Measurements from ENCODE around the gene FBXO48. TPM values are rescaled to one million over a fixed set of nuclear protein-coding genes. Genes with fewer than 3 reads are reported as not detected.

The FBXO48 gene
- total and polyA plus RNA-seq, 2 experiments from 2014 or later = 1.1 to 1.3 TPM

GRCh38 chr2:68512966-68513365 is 45.9 kb upstream of the FBXO48 start:
- Mint-ChIP-seq H3K4me3 (no peak overlapping the region), H3K4me1 (no peaks in the 10 kb centered on the region), H3K9me3 (no peaks in the 10 kb centered on the region), H3K36me3 (ENCODE audit: low read depth) (peaks cover 7% of the 10 kb centered on the region; the same call in 1 of the 3 replicates), H3K27me3 (ENCODE audit: insufficient read depth, low read depth, poor library complexity) (no peaks in the 10 kb centered on the region), H3K27ac (no peak overlapping the region)
- Histone ChIP-seq H3K79me2 (replicated peaks; ENCODE audit: insufficient read depth) (no peaks in the 10 kb centered on the region), H3F3A (replicated peaks; ENCODE audit: low read depth) (no peaks in the 10 kb centered on the region), H3K36me3 (ENCODE audit: insufficient read depth) (no peaks in the 10 kb centered on the region), H3K4me3 (no peak overlapping the region), H2AFZ (no peak overlapping the region), H3K9me2 (ENCODE audit: insufficient read depth) (no peaks in the 10 kb centered on the region), H3K4me1 (ENCODE audit: insufficient read depth) (no peaks in the 10 kb centered on the region), H4K20me1 (replicated peaks; ENCODE audit: insufficient read depth) (no peaks in the 10 kb centered on the region), H3K27me3 (ENCODE audit: insufficient read depth) (no peaks in the 10 kb centered on the region), H3K4me2 (no peak overlapping the region), H3K27ac (ENCODE audit: low read depth) (no peak overlapping the region)
- DNase-seq (ENCODE audit: low spot score) = no peak
- ATAC-seq = no peak
- TF ChIP-seq ZNF114 (CRISPR knock-in tag; IDR thresholded peaks at IDR 0.05) = no peak
- no peak for TF ChIP-seq ETS1 (IDR thresholded peaks at IDR 0.05)
- TF ChIP-seq CTCF (conservative IDR thresholded peaks at IDR 0.05; ENCODE audit: low read depth in 2 of 2) = no peak
- no peak for TF ChIP-seq REST (IDR thresholded peaks at IDR 0.05; ENCODE audit: unreplicated experiment)
- TF ChIP-seq JUNB (IDR thresholded peaks at IDR 0.05; ENCODE audit: unreplicated experiment) = no peak
- TF ChIP-seq EZH2phosphoT487 (IDR thresholded peaks at IDR 0.05; ENCODE audit: unreplicated experiment) = no peak
- no peak for TF ChIP-seq ZNF462 (CRISPR knock-in tag; IDR thresholded peaks at IDR 0.05)
